ENCODE results near the gene MTO1.
A peak's percentile ranks its signal among the peaks of the same experiment; 100 is the strongest.
"Not testable (repeated sequence)": the region's sequence is repeated elsewhere in the genome, so short reads cannot be mapped to it uniquely, and the experiment has no call there.

MTO1 gene

GRCh38 chr6:73504160-73504559 lies 42.6 kb downstream of the MTO1 start:
- no peak for FAIRE-seq

- no peak for FAIRE-seq
Measured at GRCh38 chr6:73505142-73505541, 43.6 kb downstream of the MTO1 start.

DNA sequence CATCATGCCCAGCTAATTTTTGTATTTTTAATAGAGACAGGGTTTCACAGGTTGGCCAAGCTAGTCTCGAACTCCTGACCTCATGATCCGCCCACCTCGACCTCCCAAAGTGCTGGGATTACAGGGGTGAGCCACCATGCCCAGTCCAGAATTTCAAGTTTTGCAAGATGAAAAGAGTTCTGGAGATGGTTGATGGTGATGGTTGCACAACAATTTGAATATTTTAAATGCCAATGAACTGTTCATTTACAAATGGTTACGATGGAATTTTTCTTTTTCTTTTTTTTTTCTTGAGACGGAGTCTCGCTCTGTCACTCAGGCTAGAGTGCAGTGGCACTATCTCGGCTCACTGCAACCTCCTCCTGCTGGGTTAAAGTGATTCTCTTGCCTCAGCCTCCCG lies 44.2 kb downstream of the MTO1 start:
- not testable (repeated sequence) for FAIRE-seq

DNA sequence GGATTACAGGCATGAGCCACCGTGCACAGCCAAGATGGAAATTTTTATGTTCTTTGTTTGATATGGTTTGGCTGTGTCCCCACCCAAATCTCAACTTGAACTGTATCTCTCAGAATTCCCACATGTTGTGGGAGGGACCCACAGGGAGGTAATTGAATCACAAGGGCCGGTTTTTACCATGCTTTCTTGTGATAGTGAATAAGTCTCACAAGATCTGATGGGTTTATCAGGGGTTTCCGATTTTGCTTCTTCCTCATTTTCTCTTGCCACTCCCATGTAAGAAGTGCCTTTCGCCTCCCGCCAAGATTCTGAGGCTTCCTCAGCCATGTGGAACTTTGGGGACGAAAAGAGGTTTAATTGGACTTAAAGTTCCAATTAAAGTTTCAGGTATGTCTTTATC lies 44.7 kb downstream of the MTO1 start:
- no peak for FAIRE-seq

DNA sequence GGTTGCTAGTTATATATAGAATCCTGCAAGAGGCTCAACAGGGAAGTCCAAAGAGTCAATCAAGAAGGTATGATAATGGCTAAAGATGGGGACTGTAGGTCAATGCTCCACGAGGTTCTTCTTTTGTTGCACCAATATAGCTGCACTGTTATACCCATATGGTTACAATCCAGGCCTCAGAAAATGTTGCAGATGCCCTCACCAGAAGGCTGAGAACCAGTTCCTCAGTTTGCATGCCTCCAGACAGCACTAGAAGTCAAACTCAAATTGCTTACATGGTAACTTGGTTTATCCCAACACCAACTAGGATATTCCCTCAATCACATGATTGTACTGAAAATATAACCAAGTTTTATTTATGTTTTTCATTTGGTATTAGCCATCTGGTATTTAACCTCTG lies 47.2 kb downstream of the MTO1 start:
- FAIRE-seq, result no peak

- FAIRE-seq, result no peak
Measured at GRCh38 chr6:73509851-73510250, 48.3 kb downstream of the MTO1 start.

DNA sequence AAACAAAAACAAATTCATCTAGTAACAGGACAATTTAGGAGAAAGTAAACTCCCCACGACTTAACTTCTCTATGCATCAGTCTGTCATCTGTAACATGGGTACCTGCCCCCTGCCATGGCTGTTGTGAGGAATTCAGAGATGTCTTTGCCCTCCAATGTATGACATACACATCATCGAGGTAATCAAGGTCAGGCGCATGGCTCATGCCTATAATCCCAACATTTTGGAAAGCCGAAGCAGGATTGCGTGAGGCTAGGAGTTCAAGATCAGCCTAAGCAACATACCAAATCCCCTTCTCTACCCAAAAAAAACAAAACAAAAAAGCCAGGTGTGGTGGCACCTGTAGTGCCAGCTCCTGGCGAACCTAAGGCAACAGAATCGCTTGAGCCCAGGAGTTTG lies 50.3 kb downstream of the MTO1 start:
- no peak for FAIRE-seq

GRCh38 chr6:73513496-73513854 lies 51.9 kb downstream of the MTO1 start:
- FAIRE-seq, result no peak

DNA sequence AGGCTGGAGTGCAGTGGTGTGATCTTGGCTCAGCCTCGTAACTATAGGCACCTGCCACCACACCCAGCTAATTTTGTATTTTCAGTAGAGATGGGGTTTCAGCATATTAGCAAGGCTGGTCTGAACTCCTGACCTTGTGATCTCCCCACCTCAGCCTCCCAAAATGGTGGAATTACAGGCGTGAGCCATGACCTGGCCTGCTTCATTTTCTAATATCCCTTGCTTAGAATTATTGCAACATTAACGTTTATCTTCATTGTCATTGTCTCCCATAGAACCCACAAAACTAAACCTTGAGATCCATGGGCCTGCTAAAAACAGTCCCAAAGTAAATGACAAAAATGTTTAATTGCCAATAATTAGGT lies 53.2 kb downstream of the MTO1 start:
- FAIRE-seq, result no peak

DNA sequence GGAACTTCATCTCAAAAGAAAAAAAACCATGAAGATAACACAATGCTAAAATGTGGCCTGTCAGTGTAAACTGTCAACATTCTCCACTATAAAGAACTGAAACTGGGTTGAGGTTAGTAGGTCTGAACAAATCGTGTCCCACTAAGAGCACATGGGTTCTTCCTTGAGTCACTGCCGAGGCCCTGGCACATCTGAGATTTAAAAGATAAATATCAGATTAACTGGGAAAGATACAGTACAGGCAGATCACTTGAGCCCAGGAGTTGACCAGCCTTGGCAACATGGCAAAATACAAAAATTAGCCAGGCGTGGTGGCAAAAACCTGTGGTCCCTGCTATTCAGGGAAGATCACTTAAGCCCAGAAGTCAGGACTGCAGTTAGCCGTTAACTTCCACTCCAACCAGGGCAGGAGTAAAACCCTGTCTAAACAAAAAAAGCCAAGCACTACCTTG lies 53.7 kb downstream of the MTO1 start:
- no peak for FAIRE-seq

DNA sequence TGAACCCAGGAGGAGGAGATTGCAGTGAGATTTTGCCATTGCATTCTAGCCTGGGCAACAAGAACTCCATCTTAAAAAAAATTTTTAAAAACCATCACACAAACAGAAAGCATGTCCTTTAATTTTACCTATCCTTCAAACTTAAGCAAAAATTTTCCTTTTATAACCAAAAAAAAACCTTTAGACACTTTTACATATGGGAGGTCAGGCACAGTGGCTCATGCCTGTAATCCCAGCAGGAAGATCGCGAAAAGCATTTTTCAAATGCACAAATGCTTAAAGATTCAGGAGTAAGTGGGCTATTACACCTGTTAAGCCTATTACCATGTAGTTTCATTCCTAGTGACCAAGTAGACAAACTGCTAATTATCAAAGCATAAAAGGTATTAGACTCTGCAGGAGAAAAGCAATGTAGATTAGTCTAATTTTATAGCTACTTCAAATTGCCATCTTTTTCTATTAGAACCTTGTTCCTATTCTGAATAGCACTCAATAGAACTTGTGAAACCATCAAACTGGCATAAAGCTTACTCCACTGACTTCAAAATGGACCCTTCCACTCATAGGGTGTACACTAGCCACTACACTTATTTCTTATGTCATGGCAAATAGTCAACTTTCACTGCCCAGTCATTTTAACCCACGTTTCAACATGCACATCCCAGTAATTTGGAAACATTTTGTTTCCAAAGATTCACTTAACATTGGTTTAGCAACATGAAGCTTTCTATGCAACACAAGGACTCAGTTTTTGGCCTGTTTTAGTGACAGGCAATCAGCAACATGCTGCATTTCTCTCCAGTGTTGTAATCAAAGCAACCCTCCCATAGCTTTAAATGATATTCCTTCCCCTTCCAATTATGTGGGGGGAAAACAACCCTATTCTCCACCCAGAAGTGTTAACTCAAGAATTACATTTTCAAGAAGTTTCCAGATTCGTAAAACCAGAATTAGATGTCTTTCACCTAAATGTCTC lies 55.3 kb downstream of the MTO1 start:
- no peak for FAIRE-seq

DNA sequence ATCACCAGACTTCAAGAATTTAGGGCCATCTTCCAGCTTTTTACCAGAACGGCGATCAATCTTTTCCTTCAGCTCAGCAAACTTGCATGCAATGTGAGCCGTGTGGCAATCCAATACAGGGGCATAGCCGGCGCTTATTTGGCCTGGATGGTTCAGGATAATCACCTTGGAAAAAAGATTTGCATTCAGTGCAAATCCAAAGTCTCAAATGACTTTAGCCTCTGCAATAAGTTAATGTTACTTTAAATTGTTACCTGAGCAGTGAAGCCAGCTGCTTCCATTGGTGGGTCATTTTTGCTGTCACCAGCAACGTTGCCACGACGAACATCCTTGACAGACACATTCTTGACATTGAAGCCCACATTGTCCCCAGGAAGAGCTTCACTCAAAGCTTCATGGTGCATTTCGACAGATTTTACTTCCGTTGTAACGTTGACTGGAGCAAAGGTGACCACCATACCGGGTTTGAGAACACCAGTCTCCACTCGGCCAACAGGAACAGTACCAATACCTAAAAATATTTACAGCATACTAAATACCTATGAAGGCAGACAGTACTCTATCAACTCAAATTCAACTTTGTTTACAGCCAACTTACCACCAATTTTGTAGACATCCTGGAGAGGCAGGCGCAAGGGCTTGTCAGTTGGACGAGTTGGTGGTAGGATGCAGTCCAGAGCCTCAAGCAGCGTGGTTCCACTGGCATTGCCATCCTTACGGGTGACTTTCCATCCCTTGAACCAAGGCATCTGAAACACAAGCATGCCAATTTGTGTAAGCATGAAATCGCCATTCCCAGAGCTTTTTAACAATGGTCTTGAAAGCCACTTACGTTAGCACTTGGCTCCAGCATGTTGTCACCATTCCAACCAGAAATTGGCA lies 56.8 kb downstream of the MTO1 start:
- FAIRE-seq, result not testable (repeated sequence)

GRCh38 chr6:73518982-73519881 lies 57.7 kb downstream of the MTO1 start:
- FAIRE-seq, result not testable (repeated sequence)

DNA sequence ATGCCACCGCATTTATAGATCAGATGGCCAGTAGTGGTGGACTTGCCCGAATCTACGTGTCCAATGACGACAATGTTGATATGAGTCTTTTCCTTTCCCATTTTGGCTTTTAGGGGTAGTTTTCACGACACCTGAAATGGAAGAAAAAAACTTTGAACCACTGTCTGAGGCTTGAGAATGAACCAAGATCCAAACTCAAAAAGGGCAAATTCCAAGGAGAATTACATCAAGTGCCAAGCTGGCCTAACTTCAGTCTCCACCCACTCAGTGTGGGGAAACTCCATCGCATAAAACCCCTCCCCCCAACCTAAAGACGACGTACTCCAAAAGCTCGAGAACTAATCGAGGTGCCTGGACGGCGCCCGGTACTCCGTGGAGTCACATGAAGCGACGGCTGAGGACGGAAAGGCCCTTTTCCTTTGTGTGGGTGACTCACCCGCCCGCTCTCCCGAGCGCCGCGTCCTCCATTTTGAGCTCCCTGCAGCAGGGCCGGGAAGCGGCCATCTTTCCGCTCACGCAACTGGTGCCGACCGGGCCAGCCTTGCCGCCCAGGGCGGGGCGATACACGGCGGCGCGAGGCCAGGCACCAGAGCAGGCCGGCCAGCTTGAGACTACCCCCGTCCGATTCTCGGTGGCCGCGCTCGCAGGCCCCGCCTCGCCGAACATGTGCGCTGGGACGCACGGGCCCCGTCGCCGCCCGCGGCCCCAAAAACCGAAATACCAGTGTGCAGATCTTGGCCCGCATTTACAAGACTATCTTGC lies 58.6 kb downstream of the MTO1 start:
- no peak for FAIRE-seq

- peak; percentile 87 for FAIRE-seq
Measured at GRCh38 chr6:73520688-73521350, 59.3 kb downstream of the MTO1 start, which contains the start of gene EEF1A1. EEF1A1 (minus strand) TSS chr6:73521032; CDS start chr6:73520026, 1,006 bp downstream.

- FAIRE-seq, result no peak
Measured at GRCh38 chr6:73521351-73521985, 59.9 kb downstream of the MTO1 start.

- no peak for FAIRE-seq
Measured at GRCh38 chr6:73523434-73524123, 62.0 kb downstream of the MTO1 start.

DNA sequence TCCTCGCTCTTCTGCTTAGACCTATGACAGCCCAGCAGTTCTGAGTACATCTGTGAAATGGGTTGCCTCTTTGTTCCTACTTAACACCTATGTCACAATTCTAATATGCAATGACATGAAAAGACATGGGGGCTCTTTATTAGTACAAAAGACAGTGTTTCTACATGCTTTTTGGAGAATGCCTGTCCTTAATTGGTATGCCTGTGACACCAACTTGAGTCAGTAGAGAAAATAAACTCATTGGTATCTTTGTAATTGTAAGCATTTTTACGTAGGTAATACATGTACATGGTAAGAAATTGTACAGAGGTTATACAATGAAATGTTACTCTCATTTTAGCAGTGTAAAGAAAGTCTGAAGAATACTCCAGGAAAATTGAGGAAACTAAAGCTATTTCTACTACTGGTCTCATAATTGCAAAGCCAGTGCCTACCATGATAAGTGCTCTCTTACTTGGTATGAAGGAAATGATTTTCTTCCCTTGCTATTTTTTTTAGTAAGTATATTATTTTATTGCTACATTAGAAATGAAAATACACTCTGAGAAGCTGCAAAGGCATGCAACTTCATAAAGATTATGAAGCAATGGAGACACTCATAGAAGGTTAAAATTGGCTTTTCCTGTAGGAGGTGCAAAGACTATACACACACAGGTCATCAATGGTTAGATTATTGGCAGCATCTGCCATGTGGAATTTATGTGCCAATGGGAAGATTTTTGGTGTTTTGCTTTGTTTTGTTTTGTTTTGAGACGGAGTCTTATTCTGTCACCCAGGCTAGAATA lies 64.2 kb downstream of the MTO1 start:
- FAIRE-seq, result no peak

DNA sequence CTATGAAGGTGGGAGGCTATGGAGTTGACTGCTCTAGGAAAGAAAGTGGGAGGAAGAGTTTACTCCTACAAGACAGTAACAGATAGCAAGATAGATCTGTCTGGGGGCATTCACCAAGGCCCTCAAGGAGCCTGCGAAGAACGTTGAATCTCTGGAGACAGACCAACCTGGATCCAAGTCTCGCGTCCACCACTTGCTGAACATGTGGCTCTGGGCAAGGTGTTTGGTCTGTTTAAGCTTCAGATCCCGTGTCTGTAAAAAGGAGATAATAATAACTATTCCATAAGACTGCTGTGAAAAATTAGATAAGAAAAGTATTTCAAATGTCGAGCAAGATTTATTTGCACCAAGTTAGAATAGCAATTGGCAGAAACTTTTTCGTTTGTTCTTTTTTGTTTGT lies 67.4 kb downstream of the MTO1 start:
- FAIRE-seq, result no peak

All from endometrium (tissue), 2 donors.